ENCODE data around the gene B3GALT5.

B3GALT5 gene

DNA sequence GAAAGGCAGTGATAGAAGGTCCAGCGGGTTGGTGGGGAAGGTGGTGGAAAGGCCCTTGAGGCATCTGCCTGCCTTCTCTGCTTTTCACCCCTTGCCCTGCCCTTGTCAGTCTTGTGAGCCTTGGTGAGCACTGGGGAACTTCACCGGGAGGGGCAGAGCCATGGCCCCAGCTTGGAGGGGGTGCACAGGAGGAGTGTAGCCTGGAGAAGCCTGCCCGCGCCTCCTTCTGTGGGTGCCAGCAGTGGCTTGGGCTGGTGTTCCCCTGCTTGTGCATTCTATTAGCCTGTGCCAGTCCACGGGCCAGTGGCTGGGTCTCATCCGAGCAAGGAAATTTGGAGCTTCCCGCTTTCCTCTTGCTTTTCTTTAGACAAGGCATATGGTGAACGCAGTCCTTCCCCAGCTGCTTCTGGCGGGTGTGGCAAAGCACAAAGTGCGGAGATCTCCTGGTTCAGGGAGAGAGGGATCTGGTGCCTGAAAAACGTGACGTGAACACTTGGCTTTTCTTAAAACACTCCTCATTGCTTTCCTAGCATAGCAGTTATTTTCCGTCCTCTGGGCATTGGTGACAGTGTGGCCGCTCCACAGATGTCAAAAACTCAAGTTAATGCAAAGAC, 10.6 kb upstream of the B3GALT5 start:
- TF ChIP-seq, protein P1, sequence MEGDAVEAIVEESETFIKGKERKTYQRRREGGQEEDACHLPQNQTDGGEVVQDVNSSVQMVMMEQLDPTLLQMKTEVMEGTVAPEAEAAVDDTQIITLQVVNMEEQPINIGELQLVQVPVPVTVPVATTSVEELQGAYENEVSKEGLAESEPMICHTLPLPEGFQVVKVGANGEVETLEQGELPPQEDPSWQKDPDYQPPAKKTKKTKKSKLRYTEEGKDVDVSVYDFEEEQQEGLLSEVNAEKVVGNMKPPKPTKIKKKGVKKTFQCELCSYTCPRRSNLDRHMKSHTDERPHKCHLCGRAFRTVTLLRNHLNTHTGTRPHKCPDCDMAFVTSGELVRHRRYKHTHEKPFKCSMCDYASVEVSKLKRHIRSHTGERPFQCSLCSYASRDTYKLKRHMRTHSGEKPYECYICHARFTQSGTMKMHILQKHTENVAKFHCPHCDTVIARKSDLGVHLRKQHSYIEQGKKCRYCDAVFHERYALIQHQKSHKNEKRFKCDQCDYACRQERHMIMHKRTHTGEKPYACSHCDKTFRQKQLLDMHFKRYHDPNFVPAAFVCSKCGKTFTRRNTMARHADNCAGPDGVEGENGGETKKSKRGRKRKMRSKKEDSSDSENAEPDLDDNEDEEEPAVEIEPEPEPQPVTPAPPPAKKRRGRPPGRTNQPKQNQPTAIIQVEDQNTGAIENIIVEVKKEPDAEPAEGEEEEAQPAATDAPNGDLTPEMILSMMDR (IDR thresholded peaks at IDR 0.05; ENCODE audit: poor library complexity, severe bottlenecking): no peak
- ATAC-seq (ENCODE audit: low read depth): no peak
- no peaks in the 10 kb centered on the region for H3K9me3 ChIP-seq (ENCODE audit: severe bottlenecking)
- no peaks in the 10 kb centered on the region for H3K27me3 ChIP-seq (ENCODE audit: insufficient read depth, poor library complexity, severe bottlenecking)
- no peaks in the 10 kb centered on the region for H3K36me3 ChIP-seq (ENCODE audit: low read depth)
- H3K4me3 ChIP-seq (ENCODE audit: severe bottlenecking): no peak overlapping the region
- H3K27ac ChIP-seq (ENCODE audit: poor library complexity, severe bottlenecking): no peak overlapping the region
- DNase-seq (ENCODE audit: low spot score): no peak
- H3K4me1 ChIP-seq (ENCODE audit: insufficient read depth, poor library complexity, severe bottlenecking): no peaks in the 10 kb centered on the region

DNA sequence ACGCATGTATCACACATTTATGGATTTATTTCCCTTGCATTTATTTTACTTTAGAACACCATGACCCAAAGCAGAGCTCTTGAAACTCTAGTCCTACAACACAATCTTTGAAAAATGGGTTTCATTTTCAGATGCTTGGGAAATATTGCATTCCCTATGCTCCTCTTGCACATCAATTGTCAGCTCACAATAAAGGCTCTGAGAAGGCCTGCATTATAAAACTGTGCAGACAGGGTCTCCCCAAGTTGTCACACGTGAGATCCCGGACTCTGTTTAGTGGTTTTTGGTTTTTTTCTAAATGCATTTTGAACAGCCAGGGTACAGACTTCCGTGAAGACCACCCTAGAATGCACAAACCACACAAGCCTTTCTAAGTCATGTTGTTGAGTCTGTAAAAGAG, 9.9 kb upstream of the B3GALT5 start:
- Histone ChIP-seq H3K9me3 (ENCODE audit: severe bottlenecking) (no peaks in the 10 kb centered on the region), H3K27me3 (ENCODE audit: insufficient read depth, poor library complexity, severe bottlenecking) (no peaks in the 10 kb centered on the region), H3K4me3 (ENCODE audit: severe bottlenecking) (no peak overlapping the region), H3K36me3 (ENCODE audit: low read depth) (no peaks in the 10 kb centered on the region), H3K27ac (ENCODE audit: poor library complexity, severe bottlenecking) (no peak overlapping the region), H3K4me1 (ENCODE audit: insufficient read depth, poor library complexity, severe bottlenecking) (no peaks in the 10 kb centered on the region)
- no peak for ATAC-seq (ENCODE audit: low read depth)
- no peak for DNase-seq (ENCODE audit: low spot score)
- TF ChIP-seq, protein P1 (IDR thresholded peaks at IDR 0.05; ENCODE audit: poor library complexity, severe bottlenecking): no peak

DNA sequence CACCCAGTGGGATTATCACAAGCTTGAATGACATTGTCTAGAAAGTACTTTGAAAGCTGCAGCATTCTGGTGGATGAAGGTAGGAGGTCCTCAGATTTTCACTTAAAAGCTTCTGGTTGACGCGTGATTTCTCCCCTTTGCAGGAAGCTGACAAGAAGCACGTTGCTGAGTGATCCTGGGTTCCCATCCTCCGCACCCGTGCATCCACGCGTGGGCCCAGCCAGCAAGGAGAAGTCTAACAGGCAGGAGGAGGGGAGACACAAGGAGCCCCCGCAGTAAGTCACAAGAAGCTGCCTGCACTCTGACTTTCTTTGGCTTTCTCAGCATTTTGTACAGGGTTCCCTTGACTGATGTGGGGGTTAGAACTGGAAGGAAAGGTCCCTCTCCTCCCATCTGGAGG, 7.8 kb upstream of the B3GALT5 start:
- TF ChIP-seq, protein P1 (IDR thresholded peaks at IDR 0.05; ENCODE audit: poor library complexity, severe bottlenecking): no peak
- H3K9me3 ChIP-seq (ENCODE audit: severe bottlenecking): no peaks in the 10 kb centered on the region
- no peaks in the 10 kb centered on the region for H3K4me1 ChIP-seq (ENCODE audit: insufficient read depth, poor library complexity, severe bottlenecking)
- no peak overlapping the region for H3K4me3 ChIP-seq (ENCODE audit: severe bottlenecking)
- H3K27me3 ChIP-seq (ENCODE audit: insufficient read depth, poor library complexity, severe bottlenecking): no peaks in the 10 kb centered on the region
- no peak overlapping the region for H3K27ac ChIP-seq (ENCODE audit: poor library complexity, severe bottlenecking)
- DNase-seq (ENCODE audit: low spot score): no peak
- ATAC-seq (ENCODE audit: low read depth): no peak
- no peaks in the 10 kb centered on the region for H3K36me3 ChIP-seq (ENCODE audit: low read depth)

DNA sequence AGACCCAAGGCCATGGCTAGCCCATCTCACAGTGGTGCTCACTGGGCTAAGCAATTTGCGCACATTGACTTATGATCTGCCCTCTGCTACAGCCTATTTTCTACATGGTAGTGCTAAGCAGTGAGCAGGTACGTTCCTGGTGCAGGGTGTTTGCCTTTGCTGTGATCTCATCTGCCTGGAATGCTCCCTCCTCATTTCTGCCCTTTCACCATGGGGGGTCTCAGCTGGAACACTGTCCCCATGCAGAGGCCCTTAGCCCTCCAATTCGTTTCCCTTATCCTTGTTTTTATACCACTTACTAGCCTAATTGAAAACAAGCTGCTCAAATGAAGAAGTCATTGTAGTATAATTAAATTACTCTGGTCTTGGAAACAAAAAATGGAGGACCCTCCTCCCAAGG, 2.0 kb upstream of the B3GALT5 start:
- Histone ChIP-seq H3K4me3 (ENCODE audit: severe bottlenecking) (no peak overlapping the region), H3K27ac (ENCODE audit: poor library complexity, severe bottlenecking) (no peak overlapping the region)
- no peak for DNase-seq (ENCODE audit: low spot score)

More for the DNA sequence above, 2.0 kb upstream of the B3GALT5 start:
- Histone ChIP-seq H3K27me3 (ENCODE audit: insufficient read depth, poor library complexity, severe bottlenecking) (peaks cover 29% of the 10 kb centered on the region), H3K4me1 (ENCODE audit: insufficient read depth, poor library complexity, severe bottlenecking) (no peaks in the 10 kb centered on the region), H3K36me3 (ENCODE audit: low read depth) (no peaks in the 10 kb centered on the region), H3K9me3 (ENCODE audit: severe bottlenecking) (no peaks in the 10 kb centered on the region)
- TF ChIP-seq, protein P1 (IDR thresholded peaks at IDR 0.05; ENCODE audit: poor library complexity, severe bottlenecking): no peak
- no peak for ATAC-seq (ENCODE audit: low read depth)
